GM12874 (cell line): ENCODE results near the gene TVP23A.

Source experiments
- TF ChIP-seq, protein P1 (sequence below): IDR thresholded peaks from 2 replicates; pipeline ENCODE4 v1.5.1; 2011; ENCODE audit warnings: low read depth, mild to moderate bottlenecking, control low read depth, low read length, moderate library complexity; ENCODE audit not compliant: insufficient read depth

TVP23A gene

DNA sequence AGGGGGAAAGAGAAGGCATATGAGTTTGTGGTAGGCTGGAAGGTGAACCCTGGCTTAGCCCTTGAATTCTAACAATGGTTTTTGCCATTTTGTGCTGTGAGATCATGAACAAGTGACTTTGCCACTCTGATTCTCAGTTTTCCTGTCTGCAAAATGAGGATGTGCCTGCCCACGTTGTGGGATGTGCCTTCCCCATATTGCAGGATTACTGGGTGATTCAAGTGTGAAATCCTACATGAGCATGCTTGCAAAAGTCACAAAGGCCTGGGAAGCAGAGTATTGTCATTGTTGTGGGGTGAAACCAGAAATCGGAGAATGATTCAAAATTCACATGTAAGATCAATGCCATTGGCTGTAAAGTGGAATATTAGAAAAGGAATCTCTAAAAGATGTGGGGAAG, 28.6 kb upstream of the TVP23A start:
- TF ChIP-seq, protein P1, sequence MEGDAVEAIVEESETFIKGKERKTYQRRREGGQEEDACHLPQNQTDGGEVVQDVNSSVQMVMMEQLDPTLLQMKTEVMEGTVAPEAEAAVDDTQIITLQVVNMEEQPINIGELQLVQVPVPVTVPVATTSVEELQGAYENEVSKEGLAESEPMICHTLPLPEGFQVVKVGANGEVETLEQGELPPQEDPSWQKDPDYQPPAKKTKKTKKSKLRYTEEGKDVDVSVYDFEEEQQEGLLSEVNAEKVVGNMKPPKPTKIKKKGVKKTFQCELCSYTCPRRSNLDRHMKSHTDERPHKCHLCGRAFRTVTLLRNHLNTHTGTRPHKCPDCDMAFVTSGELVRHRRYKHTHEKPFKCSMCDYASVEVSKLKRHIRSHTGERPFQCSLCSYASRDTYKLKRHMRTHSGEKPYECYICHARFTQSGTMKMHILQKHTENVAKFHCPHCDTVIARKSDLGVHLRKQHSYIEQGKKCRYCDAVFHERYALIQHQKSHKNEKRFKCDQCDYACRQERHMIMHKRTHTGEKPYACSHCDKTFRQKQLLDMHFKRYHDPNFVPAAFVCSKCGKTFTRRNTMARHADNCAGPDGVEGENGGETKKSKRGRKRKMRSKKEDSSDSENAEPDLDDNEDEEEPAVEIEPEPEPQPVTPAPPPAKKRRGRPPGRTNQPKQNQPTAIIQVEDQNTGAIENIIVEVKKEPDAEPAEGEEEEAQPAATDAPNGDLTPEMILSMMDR = no peak

DNA sequence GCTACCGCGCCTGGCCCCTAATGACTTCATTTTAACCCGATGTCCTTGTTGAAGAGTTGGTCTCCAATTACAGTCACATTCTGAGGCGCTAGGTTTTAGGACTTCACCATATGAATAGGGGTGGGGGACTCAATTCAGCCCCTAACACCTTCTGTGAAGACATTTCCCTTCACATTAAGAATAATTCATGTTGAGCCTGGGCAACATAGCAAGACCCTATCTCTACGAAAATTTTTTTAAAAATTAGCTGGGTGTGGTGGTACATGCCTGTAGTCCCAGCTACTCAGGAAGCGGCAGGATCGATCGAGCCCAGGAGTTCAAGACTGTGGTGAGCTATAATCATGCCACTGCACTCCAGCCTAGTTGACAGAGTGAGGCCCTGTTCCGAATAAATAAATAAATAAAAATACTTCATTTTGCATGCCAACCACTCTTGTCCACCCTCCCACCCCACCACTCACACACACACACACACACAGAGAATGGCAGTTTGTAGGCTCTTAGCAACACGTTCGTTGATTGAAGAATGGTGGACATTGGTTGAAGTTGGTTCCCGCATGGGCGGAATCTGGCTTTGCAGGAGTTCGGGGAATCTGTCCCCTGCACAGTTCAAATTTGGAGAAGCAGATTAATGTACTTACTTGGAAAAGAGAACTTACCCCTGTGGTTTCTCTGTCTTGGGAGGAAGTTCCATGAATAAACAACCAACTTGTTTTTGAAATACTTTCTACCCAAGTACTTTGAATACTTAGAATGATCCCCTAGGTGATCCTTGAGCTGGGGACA, 27.8 kb upstream of the TVP23A start:
- TF ChIP-seq, protein P1 = no peak

DNA sequence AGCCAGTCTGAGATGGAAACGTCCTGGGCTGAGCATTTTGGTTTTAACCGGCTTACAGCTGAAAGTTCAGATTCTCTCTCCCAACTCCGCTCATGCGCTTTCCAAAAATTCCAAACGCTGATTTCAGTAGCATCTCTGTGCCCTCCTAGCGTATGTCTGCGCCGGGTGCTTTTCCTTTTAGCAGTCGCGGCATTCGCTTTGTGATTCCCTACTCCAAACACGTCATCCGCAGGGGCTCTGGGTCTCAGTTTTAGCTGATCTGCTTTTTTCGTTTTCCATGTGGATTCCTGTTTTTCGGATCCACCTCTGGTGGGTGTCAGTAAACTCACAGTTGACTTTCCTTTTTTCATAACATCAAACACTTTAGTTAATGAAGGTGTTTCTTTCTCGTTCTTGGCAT, 22.1 kb upstream of the TVP23A start:
- TF ChIP-seq, protein P1 = no peak

DNA sequence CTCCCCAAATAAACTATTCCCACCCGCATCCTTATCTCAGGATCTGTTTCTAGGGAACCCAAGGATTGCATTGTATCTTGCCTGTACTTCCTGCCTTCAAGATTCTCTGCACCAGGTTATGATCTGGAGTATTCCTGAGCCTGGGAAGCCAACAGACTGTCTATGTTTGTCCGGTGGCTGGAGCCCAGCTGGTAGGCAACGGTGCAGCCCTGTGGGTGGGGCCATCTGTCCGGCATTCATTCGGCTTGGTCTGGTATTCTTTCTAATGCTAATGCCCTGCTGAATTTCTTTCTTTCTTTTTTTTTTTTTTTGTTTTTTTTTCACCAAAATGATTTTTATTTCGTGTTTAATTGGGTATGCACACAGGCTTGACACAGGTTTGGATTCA, 20.7 kb upstream of the TVP23A start:
- TF ChIP-seq, protein P1 = no peak

DNA sequence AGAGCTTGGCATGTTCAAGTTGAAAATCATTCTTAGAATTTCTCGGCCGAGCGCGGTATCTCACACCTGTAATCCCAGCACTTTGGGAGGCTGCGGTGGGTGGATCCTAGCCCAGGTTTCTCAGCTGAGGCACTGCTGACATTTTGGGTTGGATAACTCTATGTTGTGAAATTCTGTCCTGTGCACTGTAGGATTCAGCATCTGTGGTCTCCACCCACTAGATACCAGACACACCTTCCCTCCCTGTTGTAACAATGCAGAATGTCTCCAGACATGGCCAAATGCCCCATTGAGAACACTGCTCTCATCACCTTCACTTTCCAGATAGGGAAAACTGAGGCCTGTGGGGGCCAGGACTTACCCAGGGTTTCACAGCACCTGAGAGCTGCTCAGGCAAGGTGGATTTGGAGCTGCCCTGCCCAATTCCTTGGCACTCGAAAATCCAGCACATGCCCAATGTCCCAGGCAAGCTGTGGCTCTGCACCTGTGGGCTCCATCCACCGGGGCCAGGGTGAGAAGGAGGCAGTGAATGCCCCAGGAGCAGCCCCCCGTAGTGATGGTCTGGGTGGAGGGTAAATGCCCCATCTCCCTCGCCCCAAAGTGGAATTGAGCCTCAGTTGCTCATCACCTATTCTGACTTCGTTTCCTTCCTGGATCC, 20.2 kb upstream of the TVP23A start:
- TF ChIP-seq, protein P1 = no peak

DNA sequence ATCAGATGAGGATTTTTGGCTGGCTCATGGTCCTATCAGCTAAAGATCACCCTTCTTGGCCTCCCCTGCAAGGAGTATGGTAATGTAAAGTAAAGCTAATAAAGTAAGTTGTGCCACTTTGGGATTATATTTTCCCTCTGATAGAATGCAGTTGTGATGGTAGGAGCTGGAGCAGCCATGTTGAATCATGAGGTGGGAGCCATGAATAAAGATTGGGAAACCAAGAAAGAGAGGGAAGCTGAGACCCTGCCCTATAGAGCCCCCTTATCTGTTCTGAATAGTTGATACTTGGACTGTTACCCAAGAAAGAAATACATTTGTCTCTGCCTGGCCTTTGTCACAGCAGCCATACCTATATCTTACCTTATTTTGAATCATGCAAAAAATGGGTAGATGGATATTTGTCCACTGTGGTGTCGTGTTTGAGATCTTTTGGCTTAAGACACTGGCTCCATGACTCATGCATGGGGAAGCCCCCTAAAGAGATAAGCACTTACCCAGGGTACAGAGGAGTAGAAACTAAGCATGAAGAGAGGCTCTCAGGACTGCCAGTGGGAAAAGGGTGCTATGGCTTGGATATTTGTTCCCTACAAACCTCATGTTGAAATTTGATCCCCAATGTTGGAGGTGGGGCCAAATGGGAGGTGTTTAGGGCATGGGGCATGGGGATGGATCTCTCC, 17.7 kb upstream of the TVP23A start:
- TF ChIP-seq, protein P1 = no peak

DNA sequence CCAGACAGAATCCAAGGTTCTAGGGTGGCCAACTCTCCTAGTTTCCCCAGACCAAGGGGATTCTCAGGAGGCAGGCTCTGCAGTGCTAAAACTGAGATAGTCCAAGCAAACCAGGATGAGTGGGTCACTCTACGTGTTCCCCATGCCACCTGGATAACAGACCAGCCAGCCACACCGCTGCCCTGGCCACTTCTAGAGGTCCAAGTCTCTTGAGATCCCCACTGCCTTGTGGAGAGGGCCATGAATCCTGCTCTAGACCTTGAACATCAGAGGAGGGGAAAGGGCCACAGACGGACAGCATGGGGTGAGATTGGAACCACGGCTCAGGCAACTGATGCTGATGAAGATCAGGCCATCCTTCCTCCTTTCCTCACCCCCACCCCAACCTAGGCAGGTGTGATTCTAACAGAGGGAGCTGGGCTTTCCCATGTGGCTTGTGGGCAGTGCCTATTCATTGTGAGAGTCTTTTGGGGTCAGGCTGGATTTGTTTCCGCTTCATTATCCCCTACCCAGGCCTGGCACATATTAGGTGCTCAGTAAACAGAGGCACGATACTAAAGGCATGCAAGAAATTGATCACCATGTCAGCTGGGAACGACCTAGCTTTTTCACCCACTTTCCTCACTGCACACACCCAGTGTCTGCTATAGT, 16.8 kb upstream of the TVP23A start:
- TF ChIP-seq, protein P1 = no peak
